ENCODE results near the gene MDM2. TPM values are rescaled to one million over a fixed set of nuclear protein-coding genes. Genes with fewer than 3 reads are reported as not detected.

MDM2 gene
- total and polyA plus RNA-seq, 2 donors (not counting 3 experiments of a cell fraction or from before 2014, with no cell fraction given): 16.7 to 270 TPM

- DNase-seq (ENCODE audit: low read depth, low spot score) (no peak), FAIRE-seq (no peak)
- Histone ChIP-seq H3K27me3 (ENCODE audit: control insufficient read depth in 2 of 2, insufficient read depth in 2 of 2, low read length in 2 of 2) (peaks cover 9 to 14% of the 10 kb centered on the region in 2 experiments), H2AFZ (ENCODE audit: low read depth, low read length) (no peak overlapping the region), H3K9ac (replicated peaks; ENCODE audit: extremely low read depth, insufficient read depth, low read length) (no peak overlapping the region), H3K36me3 (ENCODE audit: control insufficient read depth in 2 of 2, extremely low read depth in 1 of 2, insufficient read depth in 2 of 2, low read length in 2 of 2) (no peaks in the 10 kb centered on the region), H3K9me1 (replicated peaks; ENCODE audit: control insufficient read depth, extremely low read depth, insufficient read depth, low read length) (no peaks in the 10 kb centered on the region), H3K4me2 (ENCODE audit: insufficient read depth, low read length) (no peak overlapping the region), H3K27ac (ENCODE audit: insufficient read depth, low read depth, low read length) (no peak overlapping the region), H3K4me1 (ENCODE audit: control insufficient read depth, extremely low read depth, insufficient read depth, low read length) (no peaks in the 10 kb centered on the region), H4K20me1 (replicated peaks; ENCODE audit: control insufficient read depth, extremely low read depth, insufficient read depth, low read length) (no peaks in the 10 kb centered on the region), H3K9me3 (replicated peaks; ENCODE audit: control insufficient read depth, insufficient read depth, low read length) (no peaks in the 10 kb centered on the region), H3K4me3 (replicated peaks in 1 of 3; ENCODE audit: insufficient read depth in 1 of 3, low read depth in 1 of 3, low read length in 3 of 3) (no peak overlapping the region), H3K79me2 (ENCODE audit: control insufficient read depth, insufficient read depth, low read length) (no peaks in the 10 kb centered on the region)
- CTCF ChIA-PET: interaction anchor here (0.6 to 1.4 kb wide), 10 partner anchors 9 to 391 kb away, joined by 3 to 5 read pairs (median 4); no protein-coding TSS in a partner anchor
- dilution Hi-C loops (cut with MboI; ENCODE audit: extremely low pct_ligation_motif_present, low sequenced_read_pairs) (no loop called here), intact Hi-C loops (cut with micrococcal nuclease) (no loop called here)
- no TSS peak for BruUV-seq (replicated peaks)
- POLR2A ChIA-PET: no interaction called here
- TF ChIP-seq, protein P1, sequence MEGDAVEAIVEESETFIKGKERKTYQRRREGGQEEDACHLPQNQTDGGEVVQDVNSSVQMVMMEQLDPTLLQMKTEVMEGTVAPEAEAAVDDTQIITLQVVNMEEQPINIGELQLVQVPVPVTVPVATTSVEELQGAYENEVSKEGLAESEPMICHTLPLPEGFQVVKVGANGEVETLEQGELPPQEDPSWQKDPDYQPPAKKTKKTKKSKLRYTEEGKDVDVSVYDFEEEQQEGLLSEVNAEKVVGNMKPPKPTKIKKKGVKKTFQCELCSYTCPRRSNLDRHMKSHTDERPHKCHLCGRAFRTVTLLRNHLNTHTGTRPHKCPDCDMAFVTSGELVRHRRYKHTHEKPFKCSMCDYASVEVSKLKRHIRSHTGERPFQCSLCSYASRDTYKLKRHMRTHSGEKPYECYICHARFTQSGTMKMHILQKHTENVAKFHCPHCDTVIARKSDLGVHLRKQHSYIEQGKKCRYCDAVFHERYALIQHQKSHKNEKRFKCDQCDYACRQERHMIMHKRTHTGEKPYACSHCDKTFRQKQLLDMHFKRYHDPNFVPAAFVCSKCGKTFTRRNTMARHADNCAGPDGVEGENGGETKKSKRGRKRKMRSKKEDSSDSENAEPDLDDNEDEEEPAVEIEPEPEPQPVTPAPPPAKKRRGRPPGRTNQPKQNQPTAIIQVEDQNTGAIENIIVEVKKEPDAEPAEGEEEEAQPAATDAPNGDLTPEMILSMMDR (IDR thresholded peaks at IDR 0.05; ENCODE audit: extremely low read depth in 1 of 2, insufficient read depth in 1 of 2, low read depth in 1 of 2, low read length in 2 of 2): no peak
- TF ChIP-seq FOS (IDR thresholded peaks at IDR 0.05; ENCODE audit: borderline replicate concordance, insufficient read depth, low read length): no peak
- no peak for TF ChIP-seq JUN (IDR thresholded peaks at IDR 0.05; ENCODE audit: borderline replicate concordance, insufficient read depth, insufficient read length, low read depth)
- no peak for TF ChIP-seq GATA2 (IDR thresholded peaks at IDR 0.05; ENCODE audit: insufficient read depth, insufficient read length, low read depth, low read length)
- no peak for TF ChIP-seq POLR2AphosphoS5 (IDR thresholded peaks at IDR 0.05; ENCODE audit: insufficient read depth, low read depth, low read length)
- TF ChIP-seq EZH2 (IDR thresholded peaks at IDR 0.05; ENCODE audit: borderline replicate concordance, low read depth, low read length, severe bottlenecking): no peak
- no peak for TF ChIP-seq MYC (IDR thresholded peaks at IDR 0.05; ENCODE audit: low read depth, low read length)
- TF ChIP-seq POLR2A (IDR thresholded peaks at IDR 0.05; ENCODE audit: low read depth, low read length): no peak
- TF ChIP-seq, protein P2, sequence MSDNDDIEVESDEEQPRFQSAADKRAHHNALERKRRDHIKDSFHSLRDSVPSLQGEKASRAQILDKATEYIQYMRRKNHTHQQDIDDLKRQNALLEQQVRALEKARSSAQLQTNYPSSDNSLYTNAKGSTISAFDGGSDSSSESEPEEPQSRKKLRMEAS (IDR thresholded peaks at IDR 0.05; ENCODE audit: insufficient read depth, insufficient read length): no peak
Observed at GRCh38 chr12:68863109-68863770, 55.3 kb downstream of the MDM2 start.
